NCI-H1436 treated with DMSO at 0.1 percent for 48 hours (cell line): Measurements from ENCODE around the gene HOXC11.

Experiments
- DNase-seq: peaks from one replicate; lab custom pipeline; 2025; lab: John Stamatoyannopoulos, UW

HOXC11 gene

GRCh38 chr12:53972722-53973235 lies at the start of gene HOXC11:
HOXC11 (plus strand) TSS chr12:53973126; CDS start chr12:53973242, 116 bp downstream.
- no peak for DNase-seq

GRCh38 chr12:53924521-53925405 lies 48.2 kb upstream of the HOXC11 start:
- DNase-seq: no peak

- DNase-seq: no peak
Measured at GRCh38 chr12:53927220-53928029, 45.5 kb upstream of the HOXC11 start.

- DNase-seq: no peak
Measured at GRCh38 chr12:53928054-53928835, 44.7 kb upstream of the HOXC11 start.

- no peak for DNase-seq
Measured at GRCh38 chr12:53929527-53929926, 43.4 kb upstream of the HOXC11 start.

- DNase-seq: no peak
Measured at GRCh38 chr12:53930591-53931255, 42.2 kb upstream of the HOXC11 start.

GRCh38 chr12:53931844-53932581 lies 40.9 kb upstream of the HOXC11 start:
- DNase-seq: no peak

- no peak for DNase-seq
Measured at GRCh38 chr12:53932915-53933314, 40.0 kb upstream of the HOXC11 start.

- DNase-seq: no peak
Measured at GRCh38 chr12:53935383-53936341, 37.3 kb upstream of the HOXC11 start.

GRCh38 chr12:53937099-53937498 lies 35.8 kb upstream of the HOXC11 start:
- no peak for DNase-seq

- DNase-seq: no peak
Measured at GRCh38 chr12:53937596-53938325, 35.2 kb upstream of the HOXC11 start.

GRCh38 chr12:53938326-53939140 lies 34.4 kb upstream of the HOXC11 start, which contains the start of gene HOXC13:
HOXC13 (plus strand) TSS chr12:53938831; CDS start chr12:53938907, 76 bp downstream.
- no peak for DNase-seq

- DNase-seq: no peak
Measured at GRCh38 chr12:53939141-53940108, 33.5 kb upstream of the HOXC11 start.

GRCh38 chr12:53940443-53941014 lies 32.4 kb upstream of the HOXC11 start:
- no peak for DNase-seq

GRCh38 chr12:53941187-53941586 lies 31.7 kb upstream of the HOXC11 start:
- no peak for DNase-seq

- DNase-seq: no peak
Measured at GRCh38 chr12:53941750-53942149, 31.2 kb upstream of the HOXC11 start.
